WERI-Rb-1 (cell line): ENCODE results near the gene TP73.
A peak's percentile ranks its signal among the peaks of the same experiment; 100 is the strongest.
"Not testable (repeated sequence)": the region's sequence is repeated elsewhere in the genome, so short reads cannot be mapped to it uniquely, and the experiment has no call there.

ENCODE experiments used
- DNase-seq: peaks from one replicate; pipeline ENCODE4 v3.0.0-alpha.2; 2020
- H3K27ac ChIP-seq: fragments of 250-450 bp; sonication (Bioruptor Pico); 2 replicates; pipeline ENCODE4 v1.5.1; 2020; ENCODE audit warnings: mild to moderate bottlenecking, moderate library complexity
- H3K27me3 ChIP-seq: fragments of 250-450 bp; sonication (Bioruptor Pico); 2 replicates; pipeline ENCODE4 v1.5.1; 2021; ENCODE audit warnings: mild to moderate bottlenecking, low read depth, moderate library complexity; ENCODE audit not compliant: insufficient read depth, severe bottlenecking
- H3K36me3 ChIP-seq: fragments of 250-450 bp; sonication (Bioruptor Pico); 2 replicates; pipeline ENCODE4 v1.5.1; 2020; ENCODE audit warnings: mild to moderate bottlenecking, moderate library complexity
- H3K4me3 ChIP-seq: 2 replicates; pipeline ENCODE4 v1.5.1; 2011; ENCODE audit warnings: low read depth, mild to moderate bottlenecking, control low read depth, low read length
- H3K9me3 ChIP-seq: fragments of 250-450 bp; sonication (Bioruptor Pico); 2 replicates; pipeline ENCODE4 v1.5.1; 2021; ENCODE audit warnings: mild to moderate bottlenecking, moderate library complexity; ENCODE audit not compliant: severe bottlenecking
- TF ChIP-seq, protein P1 (sequence below): IDR thresholded peaks from 2 replicates; pipeline ENCODE4 v1.5.1; 2011; ENCODE audit warnings: low read depth, mild to moderate bottlenecking, control low read depth, inconsistent platforms, low read length

The TP73 gene

DNA sequence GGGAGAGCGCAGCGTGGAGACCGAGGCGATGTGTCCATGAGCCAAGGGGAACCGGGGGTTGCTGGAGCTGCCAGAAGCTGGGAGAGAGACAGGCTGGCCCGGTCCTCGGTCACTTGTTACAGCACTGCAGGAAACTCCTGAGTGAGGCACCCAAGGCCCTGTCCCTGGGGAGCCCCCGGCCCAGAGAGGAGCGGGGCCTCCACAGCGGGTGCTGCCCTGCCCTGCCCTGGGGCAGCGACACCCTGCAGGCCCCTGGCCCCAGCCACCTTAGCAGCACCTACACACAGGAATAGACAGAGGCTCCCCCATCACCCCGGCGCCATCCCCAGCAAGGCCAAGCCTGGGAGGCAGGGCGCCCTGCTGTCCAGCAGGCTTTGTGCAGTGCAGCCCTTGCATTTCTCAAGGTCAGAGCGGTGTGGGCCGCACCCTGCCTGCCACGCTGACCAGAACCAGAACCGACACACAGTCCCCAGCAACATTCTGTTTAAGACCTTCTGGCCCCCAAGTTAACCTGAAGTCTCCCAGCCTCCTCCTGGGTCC is 34.4 kb upstream of the TP73 start:
- no peaks in the 10 kb centered on the region for H3K36me3 ChIP-seq
- DNase-seq: no peak
- H3K27me3 ChIP-seq: no peaks in the 10 kb centered on the region
- no peak overlapping the region for H3K4me3 ChIP-seq
- H3K27ac ChIP-seq: no peak overlapping the region
- no peaks in the 10 kb centered on the region for H3K9me3 ChIP-seq
- TF ChIP-seq, protein P1, sequence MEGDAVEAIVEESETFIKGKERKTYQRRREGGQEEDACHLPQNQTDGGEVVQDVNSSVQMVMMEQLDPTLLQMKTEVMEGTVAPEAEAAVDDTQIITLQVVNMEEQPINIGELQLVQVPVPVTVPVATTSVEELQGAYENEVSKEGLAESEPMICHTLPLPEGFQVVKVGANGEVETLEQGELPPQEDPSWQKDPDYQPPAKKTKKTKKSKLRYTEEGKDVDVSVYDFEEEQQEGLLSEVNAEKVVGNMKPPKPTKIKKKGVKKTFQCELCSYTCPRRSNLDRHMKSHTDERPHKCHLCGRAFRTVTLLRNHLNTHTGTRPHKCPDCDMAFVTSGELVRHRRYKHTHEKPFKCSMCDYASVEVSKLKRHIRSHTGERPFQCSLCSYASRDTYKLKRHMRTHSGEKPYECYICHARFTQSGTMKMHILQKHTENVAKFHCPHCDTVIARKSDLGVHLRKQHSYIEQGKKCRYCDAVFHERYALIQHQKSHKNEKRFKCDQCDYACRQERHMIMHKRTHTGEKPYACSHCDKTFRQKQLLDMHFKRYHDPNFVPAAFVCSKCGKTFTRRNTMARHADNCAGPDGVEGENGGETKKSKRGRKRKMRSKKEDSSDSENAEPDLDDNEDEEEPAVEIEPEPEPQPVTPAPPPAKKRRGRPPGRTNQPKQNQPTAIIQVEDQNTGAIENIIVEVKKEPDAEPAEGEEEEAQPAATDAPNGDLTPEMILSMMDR: no peak

DNA sequence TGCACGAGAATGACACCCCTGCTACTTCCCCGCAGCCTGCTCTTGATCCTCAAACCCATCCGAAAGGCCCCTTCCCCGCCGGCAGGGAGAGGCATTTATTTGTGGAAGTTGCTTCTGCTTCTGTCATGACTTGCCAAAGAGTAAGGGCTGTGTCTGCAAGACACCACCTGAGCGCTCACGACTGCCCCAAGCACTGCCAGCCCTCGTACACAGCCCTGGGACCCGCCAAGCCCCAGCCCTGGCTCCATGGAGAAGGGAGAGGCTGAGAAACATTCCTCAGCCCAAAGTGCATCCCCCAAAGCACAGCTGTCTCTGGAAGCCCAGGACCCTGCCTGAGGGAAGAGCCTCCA is 33.8 kb upstream of the TP73 start:
- Histone ChIP-seq H3K9me3 (no peaks in the 10 kb centered on the region), H3K27ac (no peak overlapping the region), H3K4me3 (no peak overlapping the region), H3K36me3 (no peaks in the 10 kb centered on the region), H3K27me3 (no peaks in the 10 kb centered on the region)
- DNase-seq: no peak
- TF ChIP-seq, protein P1: no peak

DNA sequence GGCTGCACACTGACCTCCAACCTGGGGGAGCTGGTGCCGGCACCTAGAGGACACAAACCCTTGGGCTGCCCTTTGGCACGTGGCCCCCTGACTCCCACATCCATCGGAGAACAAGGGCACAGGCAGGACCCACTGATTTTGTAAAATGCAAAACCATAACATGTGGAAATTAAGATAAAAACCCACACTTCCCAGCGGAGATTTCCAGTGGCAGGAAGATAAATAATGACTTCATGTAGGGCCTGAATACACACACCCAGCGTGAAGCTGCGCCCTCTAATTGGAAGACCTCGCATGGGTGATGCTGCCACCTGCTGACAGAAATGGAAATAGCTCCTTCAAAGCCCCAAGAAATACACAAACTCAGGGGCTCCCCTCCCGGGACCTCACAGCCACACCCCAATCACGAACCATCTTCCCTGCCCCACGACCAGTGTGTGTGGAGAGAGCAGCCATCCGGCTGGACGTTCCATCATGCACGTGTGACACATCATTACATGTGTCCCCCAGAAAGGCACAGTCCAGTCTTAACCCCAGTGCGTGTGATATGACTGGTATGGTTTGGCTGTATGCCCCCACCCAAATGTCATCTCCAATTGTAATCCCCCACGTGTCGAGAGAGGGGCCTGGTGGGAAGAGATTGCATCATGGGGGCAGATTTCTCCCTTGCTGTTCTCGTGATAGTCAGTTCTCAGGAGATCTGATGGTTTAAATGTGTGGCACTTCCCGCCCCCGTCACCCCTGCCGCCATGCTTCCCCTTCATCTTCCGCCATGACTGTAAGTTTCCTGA is 33.2 kb upstream of the TP73 start:
- Histone ChIP-seq H3K27me3 (no peaks in the 10 kb centered on the region), H3K27ac (no peak overlapping the region), H3K36me3 (no peaks in the 10 kb centered on the region), H3K9me3 (no peaks in the 10 kb centered on the region), H3K4me3 (no peak overlapping the region)
- peak; percentile 74 for DNase-seq
- TF ChIP-seq, protein P1: peak; percentile 81

- H3K4me3 ChIP-seq: no peak overlapping the region
- no peaks in the 10 kb centered on the region for H3K27me3 ChIP-seq
- H3K27ac ChIP-seq: no peak overlapping the region
- TF ChIP-seq, protein P1: no peak
- no peak for DNase-seq
- H3K36me3 ChIP-seq: no peaks in the 10 kb centered on the region
- no peaks in the 10 kb centered on the region for H3K9me3 ChIP-seq
These were observed 31.6 kb upstream of the TP73 start for GRCh38 chr1:3620708-3621107.

GRCh38 chr1:3621151-3621671 is 31.1 kb upstream of the TP73 start:
- H3K27me3 ChIP-seq, H3K36me3 ChIP-seq, H3K27ac ChIP-seq, DNase-seq, H3K9me3 ChIP-seq, H3K4me3 ChIP-seq: not testable (repeated sequence)
- TF ChIP-seq, protein P1: peak; percentile 46; the same call in 1 of the 2 replicates

DNA sequence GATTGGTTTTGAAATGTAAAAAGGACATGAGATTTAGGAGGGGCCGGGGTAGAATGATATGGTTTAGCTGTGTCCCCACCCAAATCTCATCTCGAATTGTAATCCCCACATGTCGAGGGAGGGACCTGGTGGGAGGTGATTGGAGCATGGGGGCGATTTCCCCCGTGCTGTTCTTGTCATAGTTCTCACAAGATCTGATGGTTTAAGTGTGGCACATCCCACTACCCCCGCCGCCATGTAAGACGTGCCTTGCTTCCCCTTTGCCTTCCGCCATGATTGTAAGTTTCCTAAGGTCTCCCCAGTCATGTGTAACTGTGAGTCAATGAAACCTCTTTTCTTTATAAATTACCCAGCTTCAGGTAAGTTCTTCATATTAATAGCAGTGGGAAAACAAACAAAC is 30.2 kb upstream of the TP73 start:
- H3K27me3 ChIP-seq, H3K27ac ChIP-seq, H3K9me3 ChIP-seq, H3K36me3 ChIP-seq, H3K4me3 ChIP-seq, DNase-seq: not testable (repeated sequence)
